Kidney epithelial cell (primary cell): ENCODE results near the gene UBTF. TPM values are rescaled to one million over a fixed set of nuclear protein-coding genes. Genes with fewer than 3 reads are reported as not detected.
A peak's percentile ranks its signal among the peaks of the same experiment; 100 is the strongest.

Experiments
- DNase-seq: peaks from one replicate; pipeline ENCODE4 v3.0.0-alpha.2; 2010; ENCODE audit warnings: low read depth
- H3K27me3 ChIP-seq: 2 replicates; pipeline ENCODE4 v1.6.0; 2011; ENCODE audit warnings: low read length; ENCODE audit not compliant: control insufficient read depth, insufficient read depth
- H3K36me3 ChIP-seq: 2 replicates; pipeline ENCODE4 v1.5.1; 2011; ENCODE audit warnings: low read length; ENCODE audit not compliant: control insufficient read depth, insufficient read depth
- H3K4me3 ChIP-seq: 2 replicates; pipeline ENCODE4 v1.5.1; 2011; ENCODE audit warnings: low read depth, mild to moderate bottlenecking, control low read depth, low read length
- total RNA-seq: library from RNA; depleted of rRNA; stranded (reverse); fragments of >200 nt; gene quantifications from 2 replicates; pipeline ENCODE4 v1.2.3, GENCODE V29; 2015
- TF ChIP-seq, protein P1 (sequence below): IDR thresholded peaks from 2 replicates; pipeline ENCODE4 v1.5.1; 2011; ENCODE audit warnings: mild to moderate bottlenecking, moderate library complexity, low read length, control low read depth, inconsistent platforms; ENCODE audit not compliant: insufficient read depth, poor library complexity, severe bottlenecking

UBTF gene
- total RNA-seq, 1 donor from 2014 or later, result 41.7 TPM

GRCh38 chr17:44235583-44235936, 16.1 kb upstream of the UBTF start:
- TF ChIP-seq, protein P1, sequence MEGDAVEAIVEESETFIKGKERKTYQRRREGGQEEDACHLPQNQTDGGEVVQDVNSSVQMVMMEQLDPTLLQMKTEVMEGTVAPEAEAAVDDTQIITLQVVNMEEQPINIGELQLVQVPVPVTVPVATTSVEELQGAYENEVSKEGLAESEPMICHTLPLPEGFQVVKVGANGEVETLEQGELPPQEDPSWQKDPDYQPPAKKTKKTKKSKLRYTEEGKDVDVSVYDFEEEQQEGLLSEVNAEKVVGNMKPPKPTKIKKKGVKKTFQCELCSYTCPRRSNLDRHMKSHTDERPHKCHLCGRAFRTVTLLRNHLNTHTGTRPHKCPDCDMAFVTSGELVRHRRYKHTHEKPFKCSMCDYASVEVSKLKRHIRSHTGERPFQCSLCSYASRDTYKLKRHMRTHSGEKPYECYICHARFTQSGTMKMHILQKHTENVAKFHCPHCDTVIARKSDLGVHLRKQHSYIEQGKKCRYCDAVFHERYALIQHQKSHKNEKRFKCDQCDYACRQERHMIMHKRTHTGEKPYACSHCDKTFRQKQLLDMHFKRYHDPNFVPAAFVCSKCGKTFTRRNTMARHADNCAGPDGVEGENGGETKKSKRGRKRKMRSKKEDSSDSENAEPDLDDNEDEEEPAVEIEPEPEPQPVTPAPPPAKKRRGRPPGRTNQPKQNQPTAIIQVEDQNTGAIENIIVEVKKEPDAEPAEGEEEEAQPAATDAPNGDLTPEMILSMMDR, result no peak
- H3K36me3 ChIP-seq, result no peaks in the 10 kb centered on the region
- no peaks in the 10 kb centered on the region for H3K27me3 ChIP-seq
- DNase-seq, result peak; percentile 95
- H3K4me3 ChIP-seq, result no peak overlapping the region

DNA sequence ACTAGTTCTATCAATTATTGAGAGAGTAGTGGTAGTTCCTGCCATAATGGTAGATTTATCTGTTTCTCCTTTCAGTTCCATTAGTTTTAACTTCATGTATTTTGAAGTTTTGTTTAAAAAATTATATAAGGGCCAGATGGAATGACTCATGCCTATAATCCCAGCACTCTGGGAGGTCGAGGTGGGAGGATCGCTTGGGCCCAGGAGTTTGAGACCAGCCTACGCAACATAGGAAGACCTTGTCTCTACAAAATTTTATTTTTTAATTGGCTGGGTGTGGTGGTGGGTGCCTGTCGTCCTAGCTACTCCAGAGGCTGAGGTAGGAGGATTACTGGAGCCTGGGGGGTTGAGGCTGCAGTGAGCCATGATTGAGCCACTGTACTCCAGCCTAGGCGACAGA, 14.1 kb upstream of the UBTF start:
- Histone ChIP-seq H3K4me3 (no peak overlapping the region), H3K27me3 (no peaks in the 10 kb centered on the region), H3K36me3 (no peaks in the 10 kb centered on the region)
- TF ChIP-seq, protein P1, result no peak
- no peak for DNase-seq

GRCh38 chr17:44232061-44232460, 12.6 kb upstream of the UBTF start:
- H3K27me3 ChIP-seq, result no peaks in the 10 kb centered on the region
- H3K36me3 ChIP-seq, result no peaks in the 10 kb centered on the region
- no peak overlapping the region for H3K4me3 ChIP-seq
- no peak for DNase-seq
- TF ChIP-seq, protein P1, result no peak

DNA sequence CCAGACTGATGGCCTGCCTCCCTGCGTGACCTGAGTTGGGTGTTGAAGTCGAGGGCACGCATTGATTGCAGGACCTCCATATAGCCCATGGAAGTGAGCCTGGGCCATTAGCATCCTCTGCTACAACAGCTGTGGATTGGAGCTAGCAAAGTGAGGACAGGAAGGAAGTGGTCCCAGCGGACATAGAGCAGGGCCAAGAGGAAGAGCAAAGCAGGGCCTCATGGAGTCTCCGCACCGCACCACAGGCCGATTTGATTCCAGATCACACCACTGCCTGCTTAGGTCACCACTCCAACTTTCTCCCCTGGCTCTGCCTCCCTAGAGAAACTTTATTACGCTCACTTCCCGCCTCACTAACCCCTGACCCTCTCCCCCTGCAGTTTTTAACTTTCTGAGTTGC, 10.7 kb upstream of the UBTF start:
- Histone ChIP-seq H3K4me3 (no peak overlapping the region), H3K36me3 (no peaks in the 10 kb centered on the region), H3K27me3 (no peaks in the 10 kb centered on the region)
- no peak for DNase-seq
- TF ChIP-seq, protein P1, result no peak

DNA sequence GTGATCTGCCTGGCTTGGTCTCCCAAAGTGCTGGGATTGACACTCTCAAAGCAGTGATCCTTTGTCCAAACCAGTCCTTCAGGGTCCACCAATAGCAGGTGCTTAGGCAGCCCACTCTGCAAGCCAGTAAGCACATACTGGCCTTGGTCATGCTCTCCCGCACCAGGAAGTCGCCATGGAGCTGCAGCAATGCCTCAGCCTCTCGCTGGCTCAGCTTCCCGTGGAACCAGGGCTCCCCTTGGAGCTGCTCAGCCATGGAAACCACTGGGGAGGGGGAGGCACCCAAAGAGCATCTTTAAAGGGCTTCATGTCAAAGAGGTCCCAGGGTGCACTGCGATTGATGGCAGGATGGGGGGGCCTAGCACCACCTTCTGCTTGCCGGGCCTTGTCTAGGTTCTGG, 9.6 kb upstream of the UBTF start:
- Histone ChIP-seq H3K4me3 (no peak overlapping the region), H3K27me3 (no peaks in the 10 kb centered on the region), H3K36me3 (no peaks in the 10 kb centered on the region)
- TF ChIP-seq, protein P1, result no peak
- no peak for DNase-seq

DNA sequence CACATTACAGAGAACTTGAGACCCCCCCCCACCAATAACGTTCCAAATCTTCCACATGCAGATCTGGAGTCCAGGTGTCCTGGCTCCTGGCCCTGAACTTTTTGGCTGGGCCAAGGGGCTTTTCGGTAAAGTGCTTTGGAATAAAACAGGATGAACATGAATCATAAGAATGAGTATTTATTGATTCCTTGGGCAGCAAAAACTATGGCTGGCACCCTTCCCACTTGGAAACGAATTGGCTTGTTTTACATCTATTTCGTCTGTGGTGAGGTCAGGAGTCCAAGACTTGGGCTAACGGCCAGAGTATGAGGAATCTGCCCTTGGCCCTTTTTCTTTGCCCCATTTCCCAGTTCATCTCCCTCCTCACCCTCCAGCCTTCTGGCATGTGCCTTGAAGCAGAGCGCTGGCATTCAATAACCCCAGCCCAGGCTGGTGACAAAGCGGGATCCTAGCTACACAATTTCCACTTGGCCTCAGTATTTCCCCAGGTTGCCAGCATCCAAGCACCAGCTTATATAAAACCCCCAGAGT, 4.1 kb upstream of the UBTF start:
- no peak for DNase-seq
- Histone ChIP-seq H3K27me3 (no peaks in the 10 kb centered on the region), H3K4me3 (no peak overlapping the region), H3K36me3 (no peaks in the 10 kb centered on the region)
- TF ChIP-seq, protein P1, result no peak
